Stimulated activated CD4-positive, alpha-beta T cell treated with anti-CD3 and anti-CD28 coated beads, Interleukin-2, amount 100 ng/mL, for 48 hours (primary cell): ENCODE data around the gene SPG11.

Experiments used
- DNase-seq, 2 donors: peaks; one replicate each; pipeline ENCODE4 v3.0.0-alpha.2; 2020

Gene SPG11

DNA sequence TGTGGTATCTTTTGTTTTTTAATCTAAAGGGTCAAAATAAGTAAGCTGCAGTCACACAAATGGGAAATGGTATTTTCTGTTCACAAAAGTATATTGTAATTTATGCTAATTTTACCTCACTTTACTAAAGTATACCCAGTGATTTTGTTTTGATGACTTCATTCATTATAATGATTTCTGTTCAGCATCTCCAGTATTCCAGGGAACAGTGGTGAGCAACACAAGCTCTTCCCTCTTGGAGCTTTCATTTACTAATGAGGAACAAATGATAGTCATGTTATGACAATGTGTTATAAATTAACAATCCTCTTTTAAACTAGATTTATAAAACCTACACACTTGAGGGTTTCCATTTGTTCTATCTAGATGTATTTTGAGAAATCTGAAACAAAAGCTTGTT, 147.0 kb downstream of the SPG11 start:
- no peak for DNase-seq
